ENCODE results near the gene AAMDC. TPM values are rescaled to one million over a fixed set of nuclear protein-coding genes. Genes with fewer than 3 reads are reported as not detected.

Gene AAMDC
- total RNA-seq (2014; rRNA removed), result 22.0 and 29.7 TPM in 2 replicates
- 135 TPM for polyA plus RNA-seq (2012)

DNA sequence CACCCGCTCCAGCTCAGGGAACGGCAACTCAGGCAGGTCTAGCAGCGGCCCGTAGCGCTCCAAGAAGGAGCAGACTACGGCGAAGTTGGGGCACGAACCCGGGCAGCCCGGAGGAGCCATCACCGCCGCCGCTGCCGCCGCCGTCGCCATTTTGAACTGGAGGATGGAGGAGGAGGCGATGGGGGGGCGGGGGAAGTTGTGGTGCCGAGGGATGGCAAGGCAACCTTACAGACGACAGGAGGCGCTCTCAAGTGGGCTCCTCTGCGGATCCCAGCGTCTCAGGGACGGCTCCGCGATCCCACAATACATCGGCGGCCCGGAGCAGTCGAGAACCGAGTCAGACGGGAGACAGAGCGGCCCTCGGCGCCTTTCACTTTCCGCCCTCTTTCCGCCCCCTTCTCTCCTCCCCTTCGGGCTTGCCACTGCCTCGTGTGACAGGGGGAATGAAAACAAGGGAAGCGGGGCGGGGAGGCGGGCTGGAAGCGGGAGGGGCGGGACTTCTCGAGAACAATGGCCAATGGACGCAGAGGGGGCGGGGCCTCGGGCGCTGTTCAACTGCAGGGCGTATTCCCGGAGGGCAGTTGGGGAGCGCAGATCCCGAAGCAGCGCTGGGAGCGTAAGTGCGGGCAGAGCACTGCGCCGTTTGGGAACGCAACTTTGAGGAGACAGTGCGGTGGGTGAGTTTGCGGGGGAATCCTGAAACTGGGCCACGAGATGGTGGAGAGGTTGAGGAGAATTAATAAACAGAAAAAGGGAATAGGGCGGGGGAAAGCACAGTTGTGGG lies at the start of gene AAMDC, which contains the start of gene RSF1:
Gene AAMDC (plus strand): TSS at position 580 of the 784 bp plus-strand sequence. CDS start 21,353 bp downstream, outside the sequence.
Gene RSF1 (minus strand): TSS at position 158 of the 784 bp plus-strand sequence. CDS start 8 bp downstream, at position 150.
- DNase-seq (ENCODE audit: low read depth), result peak; percentile 98

DNA sequence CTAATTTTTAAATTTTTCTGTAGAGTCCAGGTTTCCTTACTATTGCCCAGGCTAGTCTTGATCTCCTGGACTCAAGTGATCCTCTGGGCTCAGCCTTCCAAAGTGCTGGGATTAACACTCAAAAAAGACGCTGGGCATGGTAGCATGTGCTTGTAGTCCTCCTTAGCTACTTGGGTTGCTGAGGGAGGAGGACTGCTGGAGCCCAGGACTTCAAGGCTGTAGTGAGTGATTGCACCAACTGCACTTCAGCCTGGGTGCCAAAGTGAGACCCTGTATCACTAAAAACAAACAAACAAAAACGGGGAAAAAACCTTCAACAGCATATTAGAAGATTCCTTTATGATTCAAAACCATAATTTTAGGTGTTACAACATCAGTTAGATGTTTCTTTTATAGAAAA lies 45.0 kb upstream of the AAMDC start:
- DNase-seq (ENCODE audit: low read depth), result peak; percentile 64

DNA sequence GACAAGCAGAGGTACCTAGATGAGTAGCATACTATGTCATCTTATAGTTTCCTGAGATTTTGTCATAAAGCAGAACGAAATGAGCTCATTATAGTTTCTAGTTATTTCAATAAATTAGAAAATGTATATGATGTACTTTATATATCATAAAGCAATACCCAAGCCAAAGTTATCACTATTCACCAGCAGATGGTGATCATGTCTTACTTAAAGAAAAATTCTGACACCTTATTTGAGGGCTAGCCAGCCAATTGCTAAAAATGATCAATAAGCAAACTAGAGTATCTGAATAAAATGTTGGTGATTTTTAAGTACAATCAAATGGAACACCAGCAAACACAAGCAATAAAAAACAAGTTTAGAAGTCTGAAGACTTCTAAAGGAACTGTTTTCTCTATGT lies 44.5 kb upstream of the AAMDC start:
- DNase-seq (ENCODE audit: low read depth), result peak; percentile 15

DNA sequence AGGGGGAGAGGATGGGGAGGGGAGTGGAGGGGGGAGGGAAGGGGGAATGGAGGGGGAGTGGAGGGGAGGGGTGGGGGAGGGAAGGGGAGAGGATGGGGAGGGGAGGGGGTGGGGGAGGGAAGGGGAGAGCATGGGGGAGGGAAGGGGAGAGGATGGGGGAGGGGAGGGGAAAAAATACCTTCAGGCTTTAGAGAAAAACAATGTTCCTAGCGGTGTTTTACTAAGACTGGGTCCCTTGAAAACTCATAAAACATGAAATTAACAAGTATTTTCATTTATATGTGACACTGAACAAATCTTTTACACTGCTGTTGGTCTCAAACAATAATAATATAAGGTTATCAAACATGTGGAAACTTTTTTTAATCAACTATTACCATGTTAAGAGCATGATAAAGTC lies 42.8 kb upstream of the AAMDC start:
- DNase-seq (ENCODE audit: low read depth), result no peak

DNA sequence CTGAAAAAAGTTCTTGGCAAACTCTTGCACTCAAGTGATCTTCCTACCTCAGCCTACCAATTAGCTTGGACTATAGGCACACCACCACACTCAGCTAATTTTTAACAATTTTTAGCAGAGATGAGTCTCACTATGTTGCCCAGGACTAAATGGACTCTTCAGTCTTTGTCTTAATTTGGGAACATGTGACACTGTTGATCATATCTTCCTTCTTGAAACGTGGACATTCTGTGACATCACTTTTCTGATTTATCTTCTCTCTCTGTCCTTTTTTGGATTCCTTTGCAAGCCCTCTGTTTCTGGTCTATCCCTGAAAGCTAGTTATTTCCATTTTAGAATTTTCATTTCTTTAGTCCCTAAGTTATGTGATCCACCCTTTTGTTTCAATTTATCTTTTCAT lies 42.4 kb upstream of the AAMDC start:
- DNase-seq (ENCODE audit: low read depth), result no peak

DNA sequence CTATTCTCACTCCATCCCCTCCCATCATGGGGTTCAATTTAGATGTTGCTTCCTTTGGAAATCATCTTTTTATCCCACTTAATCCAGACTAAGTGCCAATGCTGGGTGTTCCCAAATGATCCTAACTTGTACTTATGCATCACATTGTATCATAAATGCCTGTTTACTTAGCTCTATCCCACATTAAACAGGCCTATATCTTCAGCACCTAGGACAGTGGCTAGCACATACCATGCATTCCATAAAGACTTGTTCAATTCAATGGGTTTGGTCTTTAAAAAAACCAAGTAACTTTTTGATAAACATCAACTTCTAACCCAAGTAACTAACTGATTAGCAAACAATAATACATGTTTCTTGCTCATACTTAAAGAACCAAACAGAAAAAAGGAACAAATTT lies 41.0 kb upstream of the AAMDC start:
- DNase-seq (ENCODE audit: low read depth), result peak; percentile 47

DNA sequence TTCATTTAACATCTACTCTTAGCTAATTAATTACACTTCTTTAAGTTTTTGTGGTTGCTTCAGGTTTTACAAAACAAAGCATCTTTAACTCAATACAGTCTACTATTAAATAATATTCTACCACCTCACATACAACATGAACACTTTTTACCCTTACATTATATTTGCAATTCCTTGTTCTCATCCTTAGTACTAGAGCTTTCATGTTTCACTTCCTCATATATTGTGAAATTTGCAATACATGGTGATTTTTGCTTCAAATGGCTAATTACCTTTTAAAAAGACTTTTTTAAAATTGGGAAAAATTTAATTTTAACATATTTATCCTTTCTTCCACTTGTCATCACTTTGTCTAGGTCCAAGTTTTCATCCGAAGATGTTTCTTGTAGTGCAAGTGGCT lies 37.9 kb upstream of the AAMDC start:
- no peak for DNase-seq (ENCODE audit: low read depth)

DNA sequence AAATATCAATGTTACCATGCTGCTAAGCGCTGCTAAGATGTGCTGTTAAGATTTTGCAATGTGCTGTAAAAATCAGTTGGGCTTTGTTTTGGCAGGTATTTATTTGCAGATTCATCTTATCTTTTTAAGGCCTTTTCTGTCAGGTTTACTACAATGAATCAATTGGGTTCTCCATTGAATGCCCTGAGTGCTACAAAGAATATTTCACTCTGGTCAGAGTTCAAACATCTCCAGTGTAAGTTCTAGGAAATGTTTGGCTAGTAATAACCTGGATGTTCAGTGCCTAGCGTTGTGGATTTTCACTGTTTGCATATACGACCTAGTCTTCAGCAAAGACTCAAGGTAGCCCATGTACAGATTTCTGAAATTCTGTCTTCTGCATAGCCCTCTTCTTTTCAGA lies 36.4 kb upstream of the AAMDC start:
- no peak for DNase-seq (ENCODE audit: low read depth)

DNA sequence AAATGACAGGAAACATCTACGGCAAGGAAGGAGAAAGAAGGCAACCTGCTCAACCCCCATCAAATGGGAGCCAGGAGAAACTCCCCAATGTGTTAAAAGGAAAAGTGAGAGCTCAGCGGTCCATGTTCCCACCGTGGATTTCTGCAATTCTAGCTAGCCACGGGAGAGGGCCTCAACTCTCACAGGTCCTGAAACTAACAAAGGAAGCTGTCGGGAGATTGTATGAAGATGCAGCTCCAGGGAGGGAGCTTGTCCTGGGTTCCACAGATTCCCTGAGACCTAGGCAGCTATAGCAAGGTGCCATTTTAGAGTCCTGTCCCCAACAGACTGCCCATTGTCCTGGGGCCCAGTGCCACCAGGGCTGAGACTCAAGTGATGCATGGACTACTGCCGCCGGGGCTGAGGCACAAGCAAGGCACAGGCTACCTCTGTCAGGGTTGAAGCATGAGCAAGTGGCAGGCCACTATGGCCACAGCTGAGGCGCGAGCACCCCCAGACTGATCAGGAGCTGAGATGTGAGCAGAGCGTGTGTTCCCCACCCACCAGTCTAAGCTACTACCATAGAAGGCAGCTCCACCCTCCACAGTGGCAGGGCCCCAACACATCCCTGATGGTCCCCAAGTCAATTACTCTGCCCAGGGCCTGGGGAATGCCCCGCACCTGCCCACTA lies 31.7 kb upstream of the AAMDC start:
- DNase-seq (ENCODE audit: low read depth), result no peak

DNA sequence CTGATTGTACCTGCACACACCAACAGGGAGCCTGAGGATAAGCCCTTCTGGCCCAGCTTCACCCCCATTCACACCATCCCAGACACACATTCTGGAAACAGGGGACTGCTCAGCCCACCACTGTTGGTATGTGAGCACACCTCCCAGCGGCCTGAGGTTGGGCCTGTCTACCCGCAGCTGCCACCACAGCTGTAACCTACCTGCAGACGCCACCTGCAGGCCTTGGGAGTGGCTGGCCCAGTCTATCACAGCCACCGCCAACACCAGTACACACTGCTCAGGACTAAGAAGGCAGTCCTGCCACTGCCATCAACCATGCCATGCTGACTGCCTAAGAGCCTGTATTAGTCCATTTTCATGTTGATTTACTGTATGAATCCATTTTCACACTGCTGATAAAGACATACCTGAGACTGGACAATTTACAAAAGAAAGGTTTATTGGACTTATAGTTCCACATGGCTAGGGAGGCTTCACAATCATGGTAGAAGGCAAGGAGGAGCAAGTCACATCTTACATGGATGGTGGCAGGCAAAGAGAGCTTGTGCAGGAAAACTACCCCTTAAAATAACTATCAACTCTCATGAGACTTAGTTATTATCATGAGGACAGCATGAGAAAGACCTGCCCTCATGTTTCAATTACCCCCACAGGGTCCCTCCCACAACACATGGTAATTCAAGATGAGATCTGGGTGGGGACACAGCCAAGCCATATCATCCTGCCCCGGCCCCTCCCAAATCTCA lies 31.0 kb upstream of the AAMDC start:
- no peak for DNase-seq (ENCODE audit: low read depth)

DNA sequence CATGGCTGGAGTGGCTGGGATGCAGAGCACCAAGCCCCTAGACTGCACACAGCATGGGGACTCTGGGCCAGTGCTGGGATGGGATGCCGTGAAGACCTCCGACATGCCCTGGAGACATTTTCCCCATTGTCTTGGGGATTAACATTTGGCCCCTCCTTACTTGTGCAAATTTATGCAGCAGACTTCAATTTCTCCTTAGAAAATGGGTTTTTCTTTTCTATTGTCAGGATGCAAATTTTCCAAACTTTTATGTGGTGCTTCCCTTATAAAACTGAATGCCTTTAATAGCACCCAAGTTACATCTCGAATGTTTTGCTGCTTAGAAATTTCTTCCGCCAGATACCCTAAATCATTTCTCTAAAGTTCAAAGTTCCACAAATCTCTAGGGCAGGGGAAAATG lies 29.6 kb upstream of the AAMDC start:
- DNase-seq (ENCODE audit: low read depth), result no peak

DNA sequence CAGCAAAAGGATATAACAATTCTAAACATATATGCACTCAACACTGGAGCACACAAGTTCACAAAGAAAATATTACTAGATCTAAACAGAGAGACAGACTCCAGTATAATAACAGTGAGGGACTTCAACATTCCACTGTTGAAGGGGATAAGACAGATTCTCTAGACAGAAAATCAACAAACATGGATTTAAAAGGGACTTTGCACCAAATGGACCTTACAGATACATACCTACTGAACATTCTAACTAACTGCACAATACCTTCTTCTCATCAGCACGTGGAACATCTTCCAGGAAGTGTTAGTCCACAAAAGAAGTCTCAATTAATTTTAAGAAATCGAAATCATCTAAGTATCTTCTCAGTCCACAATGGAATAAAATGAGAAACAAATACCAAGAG lies 27.0 kb upstream of the AAMDC start:
- DNase-seq (ENCODE audit: low read depth), result no peak

DNA sequence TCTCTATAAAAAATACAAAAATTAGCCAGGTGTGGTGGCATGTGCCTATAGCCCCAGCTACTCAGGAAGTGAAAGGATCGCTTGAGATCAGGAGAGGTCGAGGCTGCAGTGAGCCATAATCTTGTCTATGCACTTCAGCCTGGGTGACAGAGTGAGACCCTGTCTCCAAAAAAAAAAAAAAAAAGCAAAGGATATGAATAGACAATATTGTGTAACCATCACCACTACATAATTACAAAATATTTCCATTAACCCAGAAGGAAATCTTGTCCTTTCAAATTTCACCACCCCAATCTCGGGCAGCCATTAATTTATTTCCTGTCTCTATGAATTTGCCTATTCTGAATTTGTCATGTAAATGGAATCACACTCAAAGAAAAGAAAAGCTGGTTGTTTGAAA lies 21.6 kb upstream of the AAMDC start:
- DNase-seq (ENCODE audit: low read depth), result no peak

DNA sequence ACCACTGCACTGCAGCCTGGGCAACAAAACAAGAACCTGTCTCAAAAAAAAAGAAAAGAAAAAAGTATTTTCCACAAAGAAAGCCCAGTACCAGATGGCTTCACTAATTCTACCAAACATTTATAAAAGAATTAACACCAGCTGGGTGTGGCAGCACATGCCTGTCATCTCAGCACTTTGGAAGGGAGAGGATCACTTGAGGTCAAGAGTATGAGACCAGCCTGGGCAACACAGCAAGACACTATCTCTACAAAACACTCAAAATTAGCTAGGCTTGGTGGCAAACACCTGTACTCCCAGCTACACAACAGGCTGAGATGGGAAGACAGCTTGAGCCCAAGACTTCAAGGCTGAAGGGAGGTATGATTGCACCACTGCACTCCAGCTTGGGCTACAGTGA lies 20.5 kb upstream of the AAMDC start:
- no peak for DNase-seq (ENCODE audit: low read depth)

DNA sequence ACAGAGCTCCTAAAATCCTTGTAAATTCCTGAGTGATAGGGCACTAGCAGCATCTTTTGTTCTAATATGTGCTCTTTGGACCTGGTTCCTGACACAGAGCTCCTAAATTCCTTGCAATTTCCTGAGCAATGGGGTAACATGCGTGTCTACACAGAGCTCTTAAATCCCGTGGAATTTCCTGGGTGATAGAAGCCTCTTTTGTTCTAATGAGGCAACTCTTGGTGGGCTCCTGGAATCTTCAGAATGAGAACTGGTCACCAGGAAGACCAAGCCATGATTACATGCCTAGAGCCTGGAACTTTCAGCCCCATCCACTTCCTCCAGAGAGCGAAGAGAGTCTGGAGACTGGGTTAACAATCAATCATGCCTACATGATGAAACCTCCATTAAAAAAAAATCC lies 19.5 kb upstream of the AAMDC start:
- DNase-seq (ENCODE audit: low read depth), result no peak

DNA sequence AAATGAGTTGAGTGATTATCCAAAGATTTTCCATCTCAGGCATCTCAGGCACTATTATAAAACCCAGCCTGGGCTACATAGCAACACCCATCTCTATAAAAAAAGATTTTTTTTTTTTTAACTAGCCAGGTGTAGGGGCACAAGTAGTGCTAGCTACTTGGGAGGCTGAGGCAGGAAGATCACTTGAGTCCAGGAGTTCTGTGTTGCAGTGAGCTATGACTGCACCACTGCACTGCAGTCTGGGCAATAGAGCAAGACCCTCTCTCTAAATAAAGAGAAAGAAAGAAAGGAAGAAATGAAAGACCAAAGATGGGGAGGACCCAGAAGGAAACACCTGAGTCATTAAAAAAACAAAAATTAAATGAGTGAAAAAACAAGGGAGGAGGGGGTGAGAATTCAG lies 14.5 kb upstream of the AAMDC start:
- DNase-seq (ENCODE audit: low read depth), result no peak

DNA sequence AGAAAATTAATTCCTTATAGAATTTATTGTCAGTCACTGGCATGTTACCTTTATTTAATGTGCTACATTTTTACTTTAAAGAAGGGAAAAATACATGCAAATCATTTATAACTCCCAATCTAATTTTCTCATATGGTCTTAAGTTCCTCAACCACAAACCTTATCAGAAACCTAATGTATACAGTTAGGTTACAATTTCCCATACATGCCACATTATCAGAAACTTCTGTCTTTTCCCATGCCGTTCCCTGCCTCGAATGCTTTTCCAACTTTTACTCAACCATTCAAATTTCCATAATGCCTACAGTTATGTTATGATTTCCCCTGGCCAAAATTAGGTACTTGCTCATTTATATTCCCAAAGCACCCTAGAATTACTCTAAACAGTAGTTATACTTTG lies 14.0 kb upstream of the AAMDC start:
- DNase-seq (ENCODE audit: low read depth), result no peak

DNA sequence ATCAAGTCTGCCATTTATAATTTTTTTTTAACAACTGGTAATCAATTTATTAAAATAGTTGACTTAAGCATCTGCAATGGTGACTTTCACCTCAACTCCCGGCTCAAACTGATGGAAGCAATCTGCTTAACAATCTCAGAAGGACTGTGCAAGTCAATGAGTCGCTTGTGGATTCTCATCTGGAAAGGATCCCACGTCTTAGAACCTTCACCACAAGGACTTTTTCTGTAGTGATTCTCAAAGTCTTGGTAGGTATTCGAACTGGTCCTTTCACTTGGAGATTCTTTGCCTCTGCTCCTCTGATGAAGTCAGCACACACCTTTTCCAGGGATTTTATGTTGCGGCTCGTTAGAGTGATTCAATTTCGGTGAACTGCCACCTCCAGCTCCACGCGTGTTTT lies 7.7 kb upstream of the AAMDC start:
- DNase-seq (ENCODE audit: low read depth), result no peak

DNA sequence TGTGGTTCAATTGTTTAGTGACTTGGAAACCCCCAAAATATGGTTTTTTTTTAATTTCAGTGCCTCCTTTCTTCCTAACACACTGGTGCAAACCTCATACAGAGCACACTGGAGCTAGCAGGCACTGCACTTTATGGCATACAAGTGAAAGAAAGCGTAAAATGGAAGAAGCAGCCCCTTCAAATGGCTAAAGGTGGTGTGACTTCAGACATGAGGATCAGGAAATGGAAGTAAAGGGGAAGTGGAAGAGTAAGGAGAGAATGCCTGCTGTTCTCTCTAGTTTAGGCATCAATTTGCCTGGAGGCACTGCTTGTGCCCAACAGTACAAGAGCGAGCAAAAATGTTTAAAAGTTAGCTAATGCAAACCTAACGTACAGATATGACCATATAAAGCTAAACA lies 6.1 kb upstream of the AAMDC start:
- DNase-seq (ENCODE audit: low read depth), result no peak

DNA sequence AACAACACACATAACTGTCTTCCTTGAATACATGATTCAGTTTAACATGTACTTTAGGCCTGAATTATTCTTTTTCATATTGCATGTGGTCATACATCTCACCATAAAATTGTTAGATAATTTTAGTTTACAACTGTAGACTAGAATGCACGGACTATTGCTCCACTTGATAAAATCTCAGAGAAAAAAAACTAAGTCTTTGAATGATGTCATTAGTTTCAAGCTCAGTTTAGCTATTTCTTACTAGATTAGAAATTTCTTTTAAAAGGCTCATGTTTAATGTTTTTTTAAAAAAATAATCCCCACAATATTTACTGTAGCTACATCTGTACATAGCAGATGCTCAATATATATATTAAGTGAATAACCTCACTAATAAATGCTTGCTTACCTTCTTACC lies 5.5 kb upstream of the AAMDC start:
- DNase-seq (ENCODE audit: low read depth), result no peak

DNA sequence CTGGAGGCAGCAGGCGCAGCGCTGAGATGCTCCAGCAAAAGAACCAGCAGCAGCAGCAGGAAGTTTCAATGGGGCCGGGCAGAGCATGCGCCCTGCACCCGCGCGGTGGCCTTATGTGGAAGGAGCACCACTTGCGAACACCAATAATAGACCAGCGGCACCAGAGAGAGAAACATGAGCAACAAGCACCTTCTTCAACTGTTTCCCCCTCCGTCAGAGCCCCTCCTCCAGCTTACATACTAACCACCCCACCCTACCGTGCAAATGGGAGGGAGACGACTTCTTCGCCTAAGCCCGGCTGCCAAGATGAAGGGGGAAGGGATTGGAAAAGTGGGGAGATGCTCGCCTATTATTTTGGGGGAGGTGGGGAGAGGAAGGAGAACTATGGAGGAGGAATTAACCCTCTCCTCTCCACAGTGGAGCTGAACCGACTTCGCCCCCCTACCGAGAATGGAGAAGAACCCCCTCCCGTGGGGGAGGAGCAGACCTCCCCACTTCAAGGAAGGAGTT lies 1.5 kb upstream of the AAMDC start:
- DNase-seq (ENCODE audit: low read depth), result peak; percentile 77

DNA sequence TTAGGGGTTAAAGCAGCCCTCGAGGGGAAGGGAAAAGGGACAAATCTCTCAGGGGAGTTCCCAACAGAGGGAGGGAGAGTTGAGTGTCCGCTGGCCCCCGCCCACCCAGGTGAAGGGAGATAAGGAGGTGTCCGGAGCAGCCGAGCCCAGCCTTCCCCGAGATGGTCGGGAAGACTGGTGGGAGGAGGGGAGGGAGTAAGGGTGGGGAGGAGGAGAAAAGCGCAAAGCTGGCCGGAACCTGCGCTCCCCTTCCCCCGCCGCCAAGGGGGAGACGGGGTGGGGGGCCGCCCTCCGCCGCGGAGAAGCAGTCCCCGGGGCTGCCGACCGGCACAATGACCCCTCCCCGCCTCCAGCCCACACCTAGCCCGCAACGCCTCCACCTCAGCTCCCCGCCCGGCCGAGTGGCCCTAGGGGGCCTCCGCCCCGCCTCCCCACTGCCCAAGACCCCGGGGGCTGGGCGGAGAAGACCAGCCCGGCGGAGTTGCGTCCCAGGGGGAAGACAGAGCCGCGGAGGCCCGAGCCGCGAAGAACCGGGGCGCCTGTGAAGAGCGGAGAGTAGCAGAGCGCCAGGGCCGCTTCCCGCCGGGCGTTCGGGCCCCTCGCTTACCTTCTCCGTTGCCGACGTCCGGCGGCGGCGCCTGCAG lies 901 bp upstream of the AAMDC start:
- peak; percentile 15 for DNase-seq (ENCODE audit: low read depth)
